ENCODE results near the gene BCAT1. TPM values are rescaled to one million over a fixed set of nuclear protein-coding genes. Genes with fewer than 3 reads are reported as not detected.
"Not testable (repeated sequence)": the region's sequence is repeated elsewhere in the genome, so short reads cannot be mapped to it uniquely, and the experiment has no call there.

BCAT1 gene
- total RNA-seq, 4 donors from 2014 or later = 0.80 to 14.0 (median 3.9) TPM

DNA sequence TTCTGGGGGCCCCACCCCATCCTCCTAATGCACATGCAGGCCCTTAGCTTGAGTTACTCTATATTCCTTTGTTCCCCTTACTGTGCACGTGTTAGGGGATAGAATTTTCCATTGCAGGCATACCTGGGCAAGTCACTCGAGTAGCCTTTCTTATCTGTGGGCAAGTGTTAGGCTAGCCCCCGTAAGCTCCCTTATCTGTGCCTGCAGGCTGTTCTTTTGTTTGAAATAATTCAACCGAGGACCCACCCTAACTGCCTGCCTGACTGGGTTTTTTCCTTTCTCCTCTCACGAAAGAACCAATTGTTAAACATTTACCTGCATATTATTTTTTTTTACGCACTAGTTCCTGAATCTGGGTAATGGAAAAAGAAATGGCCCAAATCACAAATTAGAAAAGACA, 21.3 kb upstream of the BCAT1 start:
- 73 to 78% methylated on average over 6 of the region's 6 CpGs for WGBS, 2 donors (ENCODE audit: low coverage in 1 of 2)
- in situ Hi-C loops (cut with MboI; ENCODE audit: low pct_ligation_motif_present in 1 of 4, low pct_unique_long_range_greater_than_20kb in 1 of 4, low sequenced_read_pairs in 3 of 4) = no loop called here
- TF ChIP-seq POLR2AphosphoS5 (IDR thresholded peaks at IDR 0.05) (no peak), EP300 (IDR thresholded peaks at IDR 0.05; ENCODE audit: low read depth) (no peak), POLR2A (IDR thresholded peaks at IDR 0.05) (no peak)
- TF ChIP-seq, protein P1, sequence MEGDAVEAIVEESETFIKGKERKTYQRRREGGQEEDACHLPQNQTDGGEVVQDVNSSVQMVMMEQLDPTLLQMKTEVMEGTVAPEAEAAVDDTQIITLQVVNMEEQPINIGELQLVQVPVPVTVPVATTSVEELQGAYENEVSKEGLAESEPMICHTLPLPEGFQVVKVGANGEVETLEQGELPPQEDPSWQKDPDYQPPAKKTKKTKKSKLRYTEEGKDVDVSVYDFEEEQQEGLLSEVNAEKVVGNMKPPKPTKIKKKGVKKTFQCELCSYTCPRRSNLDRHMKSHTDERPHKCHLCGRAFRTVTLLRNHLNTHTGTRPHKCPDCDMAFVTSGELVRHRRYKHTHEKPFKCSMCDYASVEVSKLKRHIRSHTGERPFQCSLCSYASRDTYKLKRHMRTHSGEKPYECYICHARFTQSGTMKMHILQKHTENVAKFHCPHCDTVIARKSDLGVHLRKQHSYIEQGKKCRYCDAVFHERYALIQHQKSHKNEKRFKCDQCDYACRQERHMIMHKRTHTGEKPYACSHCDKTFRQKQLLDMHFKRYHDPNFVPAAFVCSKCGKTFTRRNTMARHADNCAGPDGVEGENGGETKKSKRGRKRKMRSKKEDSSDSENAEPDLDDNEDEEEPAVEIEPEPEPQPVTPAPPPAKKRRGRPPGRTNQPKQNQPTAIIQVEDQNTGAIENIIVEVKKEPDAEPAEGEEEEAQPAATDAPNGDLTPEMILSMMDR (IDR thresholded peaks at IDR 0.05) = no peak
- H3K4me3 ChIP-seq = no peak overlapping the region
- H3K27ac ChIP-seq = no peak overlapping the region
- no peaks in the 10 kb centered on the region for H3K36me3 ChIP-seq
- H3K27me3 ChIP-seq = no peaks in the 10 kb centered on the region
- DNase-seq = no peak
- intact Hi-C loops (cut with DNase I; ENCODE audit: low total_unique reads) = no loop called here
- H3K9me3 ChIP-seq = no peaks in the 10 kb centered on the region
- no peaks in the 10 kb centered on the region for H3K4me1 ChIP-seq

DNA sequence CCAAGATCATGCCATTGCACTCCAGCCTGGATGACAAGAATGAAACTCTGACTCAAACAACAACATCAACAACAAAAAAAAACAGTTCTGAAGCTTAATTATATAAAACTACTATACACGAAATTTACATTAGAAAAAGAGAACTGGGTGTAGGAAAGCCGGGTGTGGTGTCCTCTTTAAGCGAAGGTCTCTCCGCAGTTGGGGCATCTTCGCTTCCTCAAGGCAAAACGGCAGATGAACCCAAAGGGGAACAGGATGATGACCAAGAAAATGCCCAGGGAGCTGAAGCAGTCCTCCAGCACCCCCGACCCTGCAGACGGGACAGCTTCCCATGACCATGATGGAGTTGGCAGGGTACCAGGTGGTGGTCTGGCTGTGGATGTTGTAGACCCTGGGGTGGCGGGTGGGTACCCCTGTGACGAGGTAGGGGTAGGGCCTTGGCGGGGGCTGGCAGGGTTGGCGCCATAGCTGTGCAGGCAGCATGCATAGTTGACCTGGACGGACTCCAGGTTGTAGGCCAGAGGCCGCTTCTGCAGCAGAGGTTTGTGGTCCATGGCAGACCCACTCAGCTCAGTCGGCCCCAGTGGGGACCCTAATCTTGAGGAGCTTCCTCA, 18.2 kb upstream of the BCAT1 start:
- TF ChIP-seq, protein P1 (IDR thresholded peaks at IDR 0.05) = no peak
- TF ChIP-seq EP300 (IDR thresholded peaks at IDR 0.05; ENCODE audit: low read depth) (no peak), POLR2AphosphoS5 (IDR thresholded peaks at IDR 0.05) (no peak), POLR2A (IDR thresholded peaks at IDR 0.05) (no peak)
- WGBS, 2 donors (ENCODE audit: low coverage in 1 of 2) = 80 to 88% methylated on average over 6 to 15 of the region's 15 CpGs
- no peaks in the 10 kb centered on the region for H3K27me3 ChIP-seq
- peaks cover 0 to 10% of the 10 kb centered on the region in 2 donors for H3K9me3 ChIP-seq
- no peaks in the 10 kb centered on the region for H3K4me1 ChIP-seq
- in situ Hi-C loops (cut with MboI; ENCODE audit: low pct_ligation_motif_present in 1 of 4, low pct_unique_long_range_greater_than_20kb in 1 of 4, low sequenced_read_pairs in 3 of 4) = no loop called here
- no peak overlapping the region for H3K27ac ChIP-seq
- intact Hi-C loops (cut with DNase I; ENCODE audit: low total_unique reads) = no loop called here
- no peak for DNase-seq
- no peak overlapping the region for H3K4me3 ChIP-seq
- H3K36me3 ChIP-seq = no peaks in the 10 kb centered on the region

DNA sequence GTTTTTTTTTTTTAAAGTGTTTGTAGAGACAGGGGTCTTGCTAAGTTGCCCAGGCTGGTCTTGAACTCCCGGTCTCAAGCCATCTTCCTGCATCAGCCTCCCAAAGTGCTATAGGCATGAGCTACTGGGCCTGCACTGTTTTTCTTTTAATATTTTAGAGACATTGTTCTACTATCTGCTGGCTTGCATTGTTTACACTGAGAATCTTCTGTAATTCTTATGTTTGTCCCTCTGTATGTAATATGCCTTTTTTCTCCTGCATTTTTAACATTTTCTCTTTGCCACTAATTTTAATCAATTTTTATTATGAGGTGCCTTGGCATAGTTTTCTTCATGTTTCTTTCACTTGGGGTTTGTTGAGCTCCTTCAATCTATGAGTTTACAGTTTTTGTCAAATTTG, 15.4 kb upstream of the BCAT1 start:
- TF ChIP-seq POLR2A (IDR thresholded peaks at IDR 0.05) (no peak), EP300 (IDR thresholded peaks at IDR 0.05; ENCODE audit: low read depth) (no peak), POLR2AphosphoS5 (IDR thresholded peaks at IDR 0.05) (no peak)
- TF ChIP-seq, protein P1 (IDR thresholded peaks at IDR 0.05) = no peak
- Histone ChIP-seq H3K4me1 (no peaks in the 10 kb centered on the region), H3K36me3 (no peaks in the 10 kb centered on the region), H3K4me3 (no peak overlapping the region), H3K27ac (no peak overlapping the region), H3K9me3 (peaks cover 0 to 10% of the 10 kb centered on the region in 2 donors), H3K27me3 (no peaks in the 10 kb centered on the region)
- WGBS, 2 donors (ENCODE audit: low coverage in 1 of 2) = 0% methylated on average over 1 of the region's 1 CpG
- intact Hi-C loops (cut with DNase I; ENCODE audit: low total_unique reads) = no loop called here
- in situ Hi-C loops (cut with MboI; ENCODE audit: low pct_ligation_motif_present in 1 of 4, low pct_unique_long_range_greater_than_20kb in 1 of 4, low sequenced_read_pairs in 3 of 4) = no loop called here
- DNase-seq = no peak

DNA sequence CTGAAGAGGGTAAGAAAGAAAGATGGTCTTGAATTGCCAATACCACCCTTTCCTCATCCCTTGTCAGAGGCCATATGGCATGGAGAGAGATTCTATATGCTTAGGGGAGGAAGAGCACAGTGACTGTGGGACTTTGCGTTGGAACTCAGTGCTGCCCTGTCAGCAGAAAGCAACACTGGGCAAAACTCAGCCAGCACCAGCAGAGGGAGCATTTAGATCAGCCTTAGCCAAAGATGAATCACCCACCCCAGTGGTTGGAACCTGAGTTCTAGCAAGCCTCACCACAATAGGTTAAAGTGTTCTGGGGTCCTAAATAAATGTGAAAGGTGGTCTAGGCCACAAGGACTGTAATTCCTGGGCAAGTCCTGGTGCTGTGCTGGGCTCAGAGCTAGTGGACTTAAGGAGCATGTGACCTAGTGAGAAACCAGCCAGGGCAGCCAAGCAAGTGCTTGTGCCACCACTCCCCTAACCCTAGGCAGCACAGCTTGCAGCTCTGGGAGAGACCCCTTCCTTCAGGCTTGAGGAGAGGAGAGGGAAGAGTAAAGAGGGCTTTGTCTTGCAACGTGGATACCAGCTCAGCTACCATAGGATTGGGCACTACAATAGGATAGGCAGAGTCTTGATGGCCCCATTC, 11.4 kb upstream of the BCAT1 start:
- H3K9me3 ChIP-seq = peaks cover 0 to 10% of the 10 kb centered on the region in 2 donors
- no peak overlapping the region for H3K4me3 ChIP-seq
- intact Hi-C loops (cut with DNase I; ENCODE audit: low total_unique reads) = no loop called here
- 14 to 20% methylated on average over 1 to 2 of the region's 2 CpGs for WGBS, 2 donors (ENCODE audit: low coverage in 1 of 2)
- no peaks in the 10 kb centered on the region for H3K36me3 ChIP-seq
- TF ChIP-seq EP300 (IDR thresholded peaks at IDR 0.05; ENCODE audit: low read depth) = no peak
- TF ChIP-seq, protein P1 (IDR thresholded peaks at IDR 0.05) = peak in 2 of 5 experiments; percentile 8 to 15
- no peaks in the 10 kb centered on the region for H3K4me1 ChIP-seq
- H3K27ac ChIP-seq = no peak overlapping the region
- in situ Hi-C loops (cut with MboI; ENCODE audit: low pct_ligation_motif_present in 1 of 4, low pct_unique_long_range_greater_than_20kb in 1 of 4, low sequenced_read_pairs in 3 of 4) = no loop called here
- DNase-seq = peak; percentile 20
- no peaks in the 10 kb centered on the region for H3K27me3 ChIP-seq

DNA sequence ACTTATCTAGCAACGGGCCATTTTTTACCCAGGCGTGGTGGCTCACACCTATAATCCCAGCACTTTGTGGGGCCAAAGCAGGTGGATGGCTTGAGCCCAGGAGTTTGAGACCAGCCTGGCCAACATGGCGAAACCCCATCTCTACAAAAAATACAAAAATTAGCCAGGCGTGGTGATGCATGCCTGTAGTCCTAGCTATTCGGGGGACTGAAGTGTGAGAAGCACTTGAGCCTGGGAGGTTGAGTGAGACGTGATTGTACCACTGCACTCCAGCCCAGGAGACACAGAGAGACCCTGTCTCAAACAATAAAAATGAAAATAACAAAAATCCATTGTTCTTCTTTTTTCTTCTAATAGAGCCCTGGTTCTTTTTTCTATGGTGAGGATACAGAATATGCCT, 7.5 kb upstream of the BCAT1 start:
- WGBS, 2 donors (ENCODE audit: low coverage in 1 of 2) = 90% methylated on average over 6 of the region's 6 CpGs; no CpG with 5 or more reads in 1 of the 2 donors

More for the DNA sequence above, 7.5 kb upstream of the BCAT1 start:
- H3K4me1 ChIP-seq; DNase-seq; H3K9me3 ChIP-seq; H3K4me3 ChIP-seq; H3K27ac ChIP-seq; in situ Hi-C loops (cut with MboI; ENCODE audit: low pct_ligation_motif_present in 1 of 4, low pct_unique_long_range_greater_than_20kb in 1 of 4, low sequenced_read_pairs in 3 of 4); H3K27me3 ChIP-seq; intact Hi-C loops (cut with DNase I; ENCODE audit: low total_unique reads); H3K36me3 ChIP-seq: not testable (repeated sequence)

Measured in transverse colon (tissue), 4 donors.